NCI-H128 (cell line): ENCODE measurements around the gene TBC1D14.
"Not testable (repeated sequence)": the region's sequence is repeated elsewhere in the genome, so short reads cannot be mapped to it uniquely, and the experiment has no call there.

ENCODE experiments used
- DNase-seq: peaks from one replicate; lab custom pipeline; 2025; ENCODE audit not compliant: unreplicated experiment; lab: John Stamatoyannopoulos, UW

TBC1D14 gene

DNA sequence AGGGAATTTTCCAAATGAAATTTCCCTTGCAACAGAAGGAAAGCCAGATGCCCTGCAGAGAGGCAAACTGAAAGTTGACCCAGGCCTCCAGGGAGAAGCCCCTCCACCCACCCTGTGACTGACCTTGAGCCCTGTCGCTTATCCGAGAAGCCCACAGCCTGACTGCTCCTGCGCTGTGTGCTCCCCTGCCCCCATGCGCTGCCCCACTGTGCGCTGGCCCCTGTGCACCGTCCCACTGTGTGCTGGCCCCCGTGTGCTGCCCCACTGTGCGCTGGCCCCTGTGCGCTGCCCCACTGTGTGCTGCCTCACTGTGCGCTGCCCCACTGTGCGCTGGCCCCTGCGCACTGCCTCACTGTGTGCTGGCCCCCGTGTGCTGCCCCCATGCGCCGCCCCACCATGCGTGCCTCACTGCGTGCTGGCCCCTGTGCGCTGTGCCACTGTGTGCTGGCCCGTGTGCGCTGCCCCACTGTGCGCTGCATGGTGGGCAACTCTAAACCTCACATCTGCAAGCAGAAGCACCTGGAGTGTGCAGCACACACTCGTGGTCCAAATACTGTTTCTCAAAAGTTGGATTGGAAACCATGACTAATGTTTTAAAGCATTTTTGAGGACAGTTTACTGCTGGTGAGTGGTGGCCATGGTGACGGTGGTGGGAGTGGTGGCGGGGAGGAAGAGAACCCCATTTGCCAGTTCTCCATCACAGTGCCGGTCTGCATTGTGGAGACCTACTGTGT lies 166.5 kb downstream of the TBC1D14 start:
- DNase-seq: no peak

DNA sequence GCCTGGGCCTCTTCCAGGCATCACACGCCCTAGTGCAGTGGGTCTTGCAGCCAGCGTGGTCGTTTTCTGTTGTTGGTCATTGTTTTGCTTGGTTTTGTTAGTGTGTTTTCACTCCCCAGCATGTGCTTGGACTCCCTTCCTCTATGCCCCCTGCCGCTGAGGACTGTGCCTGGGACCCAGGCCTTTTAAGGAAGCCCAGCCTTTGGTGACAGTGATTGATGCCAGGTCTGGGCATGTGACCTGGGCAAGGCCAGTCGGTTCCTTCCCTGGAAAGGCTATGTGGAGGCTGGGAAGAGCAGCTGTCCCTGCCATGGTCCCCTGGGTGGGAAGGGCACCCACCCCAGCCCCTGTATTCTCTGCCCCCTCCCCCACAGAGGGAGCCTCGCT lies 167.1 kb downstream of the TBC1D14 start:
- DNase-seq: no peak

DNA sequence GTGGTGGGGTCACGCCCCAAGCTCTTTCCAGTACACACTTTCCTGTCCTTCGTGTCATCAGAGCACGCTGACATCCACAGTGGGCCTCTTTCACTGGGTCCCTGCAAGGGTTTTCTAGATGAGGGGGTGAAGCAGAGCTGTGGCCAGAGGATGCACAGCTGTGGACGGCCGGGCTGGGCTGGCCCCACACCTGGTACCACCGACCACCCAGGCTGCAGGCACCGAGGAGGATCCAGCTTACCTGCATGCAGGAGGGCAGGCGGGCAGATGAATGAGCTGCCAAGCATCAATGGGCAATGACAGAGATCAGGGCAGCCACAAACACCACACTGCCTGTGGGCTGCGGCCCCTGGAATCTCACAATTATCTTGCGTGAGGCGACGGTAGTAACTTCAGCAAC lies 167.7 kb downstream of the TBC1D14 start:
- DNase-seq: no peak

DNA sequence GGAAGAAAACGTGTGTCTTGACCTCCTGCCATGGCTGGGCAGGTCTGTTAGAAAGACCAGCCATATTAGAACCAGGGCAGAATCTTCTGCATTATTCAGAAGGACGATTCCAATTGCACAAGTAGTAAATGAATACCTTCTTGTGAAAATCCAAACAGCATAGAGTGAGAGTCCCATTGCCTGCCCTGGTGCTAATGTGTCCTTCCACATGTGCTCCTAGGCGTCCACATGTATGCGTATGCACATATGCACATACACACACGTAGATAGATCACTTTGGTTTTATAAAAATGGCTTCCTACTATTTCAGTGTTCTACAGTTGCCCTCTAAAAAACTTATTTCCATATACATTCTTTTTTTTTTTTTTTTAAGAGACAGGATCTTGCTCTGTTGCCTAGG lies 168.4 kb downstream of the TBC1D14 start:
- DNase-seq: no peak

DNA sequence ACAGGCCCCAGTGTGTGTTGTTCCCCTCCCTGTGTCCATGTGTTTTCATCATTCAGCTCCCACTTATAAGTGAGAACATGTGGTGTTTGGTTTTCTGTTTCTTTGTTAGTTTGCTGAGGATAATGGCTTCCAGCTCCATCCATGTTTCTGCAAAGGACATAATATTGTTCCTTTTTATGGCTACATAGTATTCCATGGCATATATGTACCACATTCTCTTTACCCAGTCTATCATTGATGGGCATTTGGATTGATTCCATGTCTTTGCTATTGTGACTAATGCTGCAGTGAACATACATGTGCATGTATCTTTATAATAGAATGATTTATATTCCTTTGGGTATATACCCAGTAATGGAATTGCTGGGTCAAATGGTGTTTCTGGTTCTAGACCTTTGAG lies 169.9 kb downstream of the TBC1D14 start:
- not testable (repeated sequence) for DNase-seq

DNA sequence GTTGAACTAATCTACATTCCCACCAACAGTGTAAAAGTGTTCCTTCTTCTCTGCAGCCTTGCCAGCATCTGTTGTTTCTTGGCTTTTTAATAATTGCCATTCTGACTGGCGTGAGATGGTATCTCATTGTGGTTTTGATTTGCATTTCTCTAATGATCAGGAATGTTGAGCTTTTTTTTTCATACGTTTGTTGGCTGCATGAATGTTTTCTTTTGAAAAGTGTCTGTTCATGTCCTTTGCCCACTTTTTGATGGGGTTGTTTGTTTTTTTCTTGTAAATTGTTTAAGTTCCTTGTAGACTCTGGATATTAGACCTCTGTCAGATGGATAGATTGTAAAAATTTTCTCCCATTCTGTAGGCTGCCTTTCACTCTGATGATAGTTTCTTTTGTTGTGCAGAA lies 170.3 kb downstream of the TBC1D14 start:
- not testable (repeated sequence) for DNase-seq
